Thoracic aorta (tissue), 2 donors: Measurements from ENCODE around the gene BABAM2. TPM values are rescaled to one million over a fixed set of nuclear protein-coding genes. Genes with fewer than 3 reads are reported as not detected.
"Not testable (repeated sequence)": the region's sequence is repeated elsewhere in the genome, so short reads cannot be mapped to it uniquely, and the experiment has no call there.

ENCODE experiments used
- ATAC-seq: fragments of 150-250 bp; one replicate; pipeline ENCODE4 v1.8.0; 2017; ENCODE audit warnings: low read depth; ENCODE audit not compliant: insufficient number of reproducible peaks, low FRiP score
- DNase-seq: peaks from one replicate; pipeline ENCODE4 v3.0.0-alpha.2; 2020; ENCODE audit warnings: low spot score
- H3K27ac ChIP-seq, 2 donors: fragments of 200-600 bp; sonication (generic); 1 replicate in 1 of 2; 2 replicates in 1 of 2; pipeline ENCODE4 v1.5.1; 2016; ENCODE audit warnings: mild to moderate bottlenecking in 2 of 2, moderate library complexity in 2 of 2
- H3K27me3 ChIP-seq: fragments of 200-600 bp; sonication (generic); replicated peaks from 2 replicates; pipeline ENCODE4 v1.6.0; 2016; ENCODE audit warnings: mild to moderate bottlenecking; ENCODE audit not compliant: insufficient read depth
- H3K36me3 ChIP-seq: fragments of 200-600 bp; sonication (generic); one replicate; pipeline ENCODE4 v1.5.1; 2016
- H3K4me1 ChIP-seq, 2 donors: fragments of 200-600 bp; sonication (generic); 1 replicate in 1 of 2; 2 replicates in 1 of 2; pipeline versions ENCODE4 v1.5.1 to v1.6.0; 2016; ENCODE audit warnings: low read depth in 2 of 2, mild to moderate bottlenecking in 1 of 2; ENCODE audit not compliant: control insufficient read depth in 1 of 2
- H3K4me3 ChIP-seq: fragments of 200-600 bp; sonication (generic); 2 replicates; pipeline ENCODE4 v1.5.1; 2016; ENCODE audit warnings: mild to moderate bottlenecking
- H3K9me3 ChIP-seq: fragments of 200-600 bp; sonication (generic); 2 replicates; pipeline ENCODE4 v1.5.1; 2016
- CTCF ChIP-seq: fragments of 200-600 bp; sonication (generic); IDR thresholded peaks from one replicate; pipeline ENCODE4 v1.5.1; 2019; ENCODE audit warnings: antibody characterized with exemption
- total RNA-seq, 2 donors: library from RNA; depleted of rRNA; stranded (reverse); fragments of >200 nt; gene quantifications; one replicate each; pipeline versions ENCODE4 v1.1.0 to v1.2.3, GENCODE V29; 2016

Gene BABAM2
- total RNA-seq, 2 donors from 2014 or later = 24.7 to 32.8 TPM

- Histone ChIP-seq H3K27me3 (no peaks in the 10 kb centered on the region), H3K27ac (no peak overlapping the region), H3K4me1 (peaks cover 15 to 50% of the 10 kb centered on the region in 2 donors), H3K4me3 (no peak overlapping the region), H3K36me3 (no peaks in the 10 kb centered on the region), H3K9me3 (no peaks in the 10 kb centered on the region)
- TF ChIP-seq CTCF = no peak
- DNase-seq = no peak
- ATAC-seq = no peak
Measured at GRCh38 chr2:28332696-28333095, 442.2 kb downstream of the BABAM2 start.

GRCh38 chr2:28333606-28334526, 443.3 kb downstream of the BABAM2 start:
- peak overlapping the region; percentile 19 for H3K4me3 ChIP-seq
- ATAC-seq (no peak), DNase-seq (no peak)
- H3K36me3 ChIP-seq = no peaks in the 10 kb centered on the region
- H3K27me3 ChIP-seq = no peaks in the 10 kb centered on the region
- H3K4me1 ChIP-seq = peaks cover 15 to 51% of the 10 kb centered on the region in 2 donors
- no peak for TF ChIP-seq CTCF
- H3K9me3 ChIP-seq = no peaks in the 10 kb centered on the region
- peak overlapping the region; percentile 40 to 71 for H3K27ac ChIP-seq

GRCh38 chr2:28334527-28334894, 444.0 kb downstream of the BABAM2 start:
- no peaks in the 10 kb centered on the region for H3K9me3 ChIP-seq
- DNase-seq (no peak), ATAC-seq (no peak)
- H3K36me3 ChIP-seq = no peaks in the 10 kb centered on the region
- H3K4me3 ChIP-seq = no peak overlapping the region
- peak overlapping the region; percentile 40 to 71 for H3K27ac ChIP-seq
- peaks cover 15 to 57% of the 10 kb centered on the region in 2 donors for H3K4me1 ChIP-seq
- no peaks in the 10 kb centered on the region for H3K27me3 ChIP-seq
- TF ChIP-seq CTCF = no peak

GRCh38 chr2:28335265-28335664, 444.7 kb downstream of the BABAM2 start:
- not testable (repeated sequence) for H3K27me3 ChIP-seq, H3K4me3 ChIP-seq, ATAC-seq, H3K36me3 ChIP-seq, DNase-seq, H3K9me3 ChIP-seq, H3K27ac ChIP-seq
- peaks cover 19 to 65% of the 10 kb centered on the region in 2 donors for H3K4me1 ChIP-seq

GRCh38 chr2:28335666-28336065, 445.1 kb downstream of the BABAM2 start:
- ATAC-seq (no peak), DNase-seq (no peak)
- TF ChIP-seq CTCF = no peak
- H3K27me3 ChIP-seq = no peaks in the 10 kb centered on the region
- no peak overlapping the region for H3K27ac ChIP-seq
- H3K9me3 ChIP-seq = no peaks in the 10 kb centered on the region
- H3K4me1 ChIP-seq = peaks cover 19 to 69% of the 10 kb centered on the region in 2 donors
- no peaks in the 10 kb centered on the region for H3K36me3 ChIP-seq
- no peak overlapping the region for H3K4me3 ChIP-seq
